D721Med (cell line): ENCODE data around the gene TUBB1.

Experiments
- DNase-seq: peaks from one replicate; pipeline ENCODE4 v3.0.0; 2011; ENCODE audit warnings: low spot score; ENCODE audit not compliant: insufficient read length
- FAIRE-seq: peaks from 2 replicates; lab custom pipeline; 2011; peaks lifted over from hg19 to GRCh38; lab: Jason Lieb, UNC
- TF ChIP-seq, protein P1 (sequence below): IDR thresholded peaks from 2 replicates; pipeline ENCODE4 v1.5.1; 2012; ENCODE audit warnings: mild to moderate bottlenecking, control low read depth; ENCODE audit not compliant: insufficient read depth; ENCODE audit errors: missing control alignments

Gene TUBB1

DNA sequence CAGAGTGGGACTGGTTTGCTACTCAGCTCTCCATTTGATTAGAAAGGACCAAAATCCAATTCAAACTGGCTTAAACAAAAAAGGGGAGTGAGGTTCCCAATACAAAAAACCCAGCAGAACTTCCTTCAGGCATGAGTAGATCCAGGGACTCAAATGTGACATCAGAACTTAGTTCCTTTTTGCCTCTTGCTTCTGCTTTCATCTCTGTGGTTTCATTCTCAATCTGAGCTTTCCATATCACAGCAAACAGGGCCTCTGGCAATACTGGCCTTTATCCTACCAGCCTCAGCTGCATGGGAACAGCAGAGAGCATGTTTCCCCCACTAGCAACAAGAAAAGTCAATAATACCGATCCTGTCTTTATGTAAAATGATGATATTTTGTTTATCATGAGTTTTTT, 52.0 kb downstream of the TUBB1 start:
- TF ChIP-seq, protein P1, sequence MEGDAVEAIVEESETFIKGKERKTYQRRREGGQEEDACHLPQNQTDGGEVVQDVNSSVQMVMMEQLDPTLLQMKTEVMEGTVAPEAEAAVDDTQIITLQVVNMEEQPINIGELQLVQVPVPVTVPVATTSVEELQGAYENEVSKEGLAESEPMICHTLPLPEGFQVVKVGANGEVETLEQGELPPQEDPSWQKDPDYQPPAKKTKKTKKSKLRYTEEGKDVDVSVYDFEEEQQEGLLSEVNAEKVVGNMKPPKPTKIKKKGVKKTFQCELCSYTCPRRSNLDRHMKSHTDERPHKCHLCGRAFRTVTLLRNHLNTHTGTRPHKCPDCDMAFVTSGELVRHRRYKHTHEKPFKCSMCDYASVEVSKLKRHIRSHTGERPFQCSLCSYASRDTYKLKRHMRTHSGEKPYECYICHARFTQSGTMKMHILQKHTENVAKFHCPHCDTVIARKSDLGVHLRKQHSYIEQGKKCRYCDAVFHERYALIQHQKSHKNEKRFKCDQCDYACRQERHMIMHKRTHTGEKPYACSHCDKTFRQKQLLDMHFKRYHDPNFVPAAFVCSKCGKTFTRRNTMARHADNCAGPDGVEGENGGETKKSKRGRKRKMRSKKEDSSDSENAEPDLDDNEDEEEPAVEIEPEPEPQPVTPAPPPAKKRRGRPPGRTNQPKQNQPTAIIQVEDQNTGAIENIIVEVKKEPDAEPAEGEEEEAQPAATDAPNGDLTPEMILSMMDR = no peak
- DNase-seq (no peak), FAIRE-seq (no peak)

DNA sequence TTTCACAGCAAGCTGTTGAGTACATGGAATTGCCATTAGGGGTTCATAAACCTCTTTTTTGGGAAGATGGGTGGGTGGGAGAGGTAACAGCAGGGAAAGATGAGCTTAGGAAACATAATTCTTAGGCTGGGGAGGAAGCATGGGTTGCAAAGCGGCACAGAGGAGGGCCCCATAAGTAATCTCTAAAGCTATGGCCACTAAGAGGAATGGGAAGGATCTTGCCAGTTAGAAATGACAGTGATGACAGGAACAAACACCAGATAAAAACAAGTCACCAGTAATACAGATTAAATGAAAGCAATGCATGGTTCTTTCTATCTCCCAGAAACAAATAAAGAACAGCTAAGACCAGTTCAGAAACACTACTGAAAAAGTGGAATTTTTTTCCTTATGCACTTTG, 54.4 kb downstream of the TUBB1 start:
- TF ChIP-seq, protein P1 = no peak
- DNase-seq (no peak), FAIRE-seq (no peak)

GRCh38 chr20:59074456-59074855, 55.2 kb downstream of the TUBB1 start:
- FAIRE-seq = no peak
- TF ChIP-seq, protein P1 = no peak
- no peak for DNase-seq

- no peak for FAIRE-seq
- no peak for DNase-seq
- TF ChIP-seq, protein P1 = no peak
These were observed 56.8 kb downstream of the TUBB1 start for GRCh38 chr20:59075934-59076508.
